Activated T-cell treated with anti-CD3 and anti-CD28 coated beads for 4 hours (primary cell): ENCODE measurements around the gene PSMG3.
A peak's percentile ranks its signal among the peaks of the same experiment; 100 is the strongest.

Experiments
- DNase-seq: peaks from one replicate; pipeline ENCODE4 v3.0.0-alpha.2; 2020

Gene PSMG3

GRCh38 chr7:1569833-1570632 is at the start of gene PSMG3:
TSS of gene PSMG3 (minus strand) at chr7:1570032. CDS start at chr7:1569339, 693 bp downstream.
- peak; percentile 72 for DNase-seq

GRCh38 chr7:1618475-1618874 is 48.6 kb upstream of the PSMG3 start:
- no peak for DNase-seq

GRCh38 chr7:1617957-1618356 is 48.1 kb upstream of the PSMG3 start:
- DNase-seq, result no peak

GRCh38 chr7:1616741-1617140 is 46.9 kb upstream of the PSMG3 start:
- no peak for DNase-seq

- DNase-seq, result no peak
Measured at GRCh38 chr7:1611708-1612241, 41.9 kb upstream of the PSMG3 start.

GRCh38 chr7:1610678-1611302 is 41.0 kb upstream of the PSMG3 start:
- DNase-seq, result no peak

GRCh38 chr7:1610013-1610677 is 40.3 kb upstream of the PSMG3 start:
- DNase-seq, result no peak

GRCh38 chr7:1609023-1609422 is 39.2 kb upstream of the PSMG3 start:
- no peak for DNase-seq

- no peak for DNase-seq
Measured at GRCh38 chr7:1608318-1608717, 38.5 kb upstream of the PSMG3 start.

- DNase-seq, result no peak
Measured at GRCh38 chr7:1607696-1608095, 37.9 kb upstream of the PSMG3 start.

GRCh38 chr7:1607001-1607400 is 37.2 kb upstream of the PSMG3 start:
- no peak for DNase-seq

- no peak for DNase-seq
Measured at GRCh38 chr7:1604383-1604782, 34.6 kb upstream of the PSMG3 start.

- no peak for DNase-seq
Measured at GRCh38 chr7:1603346-1604225, 33.8 kb upstream of the PSMG3 start.

- no peak for DNase-seq
Measured at GRCh38 chr7:1602386-1602785, 32.6 kb upstream of the PSMG3 start.

GRCh38 chr7:1601956-1602355 is 32.1 kb upstream of the PSMG3 start:
- no peak for DNase-seq

GRCh38 chr7:1599640-1600395 is 30.0 kb upstream of the PSMG3 start:
- no peak for DNase-seq

GRCh38 chr7:1598961-1599639 is 29.3 kb upstream of the PSMG3 start:
- DNase-seq, result no peak

- no peak for DNase-seq
Measured at GRCh38 chr7:1598286-1598685, 28.5 kb upstream of the PSMG3 start.

- DNase-seq, result no peak
Measured at GRCh38 chr7:1597791-1598190, 28.0 kb upstream of the PSMG3 start.

GRCh38 chr7:1597066-1597760 is 27.4 kb upstream of the PSMG3 start:
- DNase-seq, result no peak
